Breast epithelium (tissue), 3 donors: ENCODE data around the gene TRIM9.

ENCODE experiments used
- POLR2A ChIP-seq: fragments of 450-650 bp; IDR thresholded peaks from one replicate; pipeline ENCODE4 v1.6.1; 2016; ENCODE audit warnings: antibody characterized with exemption, mild to moderate bottlenecking, moderate library complexity
- POLR2AphosphoS5 ChIP-seq, 3 donors: sonication (generic); formaldehyde crosslinking; IDR thresholded peaks; one replicate each; pipeline ENCODE4 v1.6.1; 2017; ENCODE audit warnings: antibody characterized with exemption in 3 of 3
- TF ChIP-seq, protein P1 (sequence below), 3 donors: fragments of 450-650 bp; IDR thresholded peaks; one replicate each; pipeline ENCODE4 v1.5.1; 2016 to 2017; ENCODE audit warnings: antibody characterized with exemption in 3 of 3, mild to moderate bottlenecking in 3 of 3, moderate library complexity in 3 of 3

- TF ChIP-seq, protein P1, sequence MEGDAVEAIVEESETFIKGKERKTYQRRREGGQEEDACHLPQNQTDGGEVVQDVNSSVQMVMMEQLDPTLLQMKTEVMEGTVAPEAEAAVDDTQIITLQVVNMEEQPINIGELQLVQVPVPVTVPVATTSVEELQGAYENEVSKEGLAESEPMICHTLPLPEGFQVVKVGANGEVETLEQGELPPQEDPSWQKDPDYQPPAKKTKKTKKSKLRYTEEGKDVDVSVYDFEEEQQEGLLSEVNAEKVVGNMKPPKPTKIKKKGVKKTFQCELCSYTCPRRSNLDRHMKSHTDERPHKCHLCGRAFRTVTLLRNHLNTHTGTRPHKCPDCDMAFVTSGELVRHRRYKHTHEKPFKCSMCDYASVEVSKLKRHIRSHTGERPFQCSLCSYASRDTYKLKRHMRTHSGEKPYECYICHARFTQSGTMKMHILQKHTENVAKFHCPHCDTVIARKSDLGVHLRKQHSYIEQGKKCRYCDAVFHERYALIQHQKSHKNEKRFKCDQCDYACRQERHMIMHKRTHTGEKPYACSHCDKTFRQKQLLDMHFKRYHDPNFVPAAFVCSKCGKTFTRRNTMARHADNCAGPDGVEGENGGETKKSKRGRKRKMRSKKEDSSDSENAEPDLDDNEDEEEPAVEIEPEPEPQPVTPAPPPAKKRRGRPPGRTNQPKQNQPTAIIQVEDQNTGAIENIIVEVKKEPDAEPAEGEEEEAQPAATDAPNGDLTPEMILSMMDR (IDR thresholded peaks at IDR 0.05) = no peak
- TF ChIP-seq POLR2A = no peak
- TF ChIP-seq POLR2AphosphoS5 (IDR thresholded peaks at IDR 0.05) = no peak
Observed at GRCh38 chr14:51069055-51069454, 25.9 kb downstream of the TRIM9 start.
